Breast epithelium (tissue), 4 donors: Measurements from ENCODE around the gene HTR4. TPM values are rescaled to one million over a fixed set of nuclear protein-coding genes. Genes with fewer than 3 reads are reported as not detected.

Source experiments
- DNase-seq, 2 donors: peaks; one replicate each; pipeline ENCODE4 v3.0.0-alpha.2; 2019; ENCODE audit warnings: low spot score in 2 of 2
- H3K27ac ChIP-seq, 2 donors: fragments of 200-600 bp; sonication (generic) in 1 of 2; one replicate each; pipeline ENCODE4 v1.5.1; 2016 to 2019; ENCODE audit warnings: mild to moderate bottlenecking in 1 of 2
- H3K27me3 ChIP-seq, 2 donors: fragments of 200-600 bp; sonication (generic) in 1 of 2; one replicate each; pipeline versions ENCODE4 v1.5.1 to v1.6.0; 2017 to 2019; ENCODE audit warnings: control low read depth in 1 of 2, mild to moderate bottlenecking in 1 of 2
- H3K36me3 ChIP-seq: fragments of 200-600 bp; one replicate; pipeline ENCODE4 v1.5.1; 2019
- H3K4me1 ChIP-seq, 2 donors: fragments of 200-600 bp; sonication (generic); one replicate each; pipeline ENCODE4 v1.5.1; 2016 to 2019; ENCODE audit warnings: control low read depth in 1 of 2
- H3K4me3 ChIP-seq, 3 donors: fragments of 200-600 bp; sonication (generic); 1 replicate in 2 of 3; 2 replicates in 1 of 3; pipeline ENCODE4 v1.5.1; 2016 to 2019; ENCODE audit warnings: mild to moderate bottlenecking in 3 of 3, moderate library complexity in 2 of 3
- H3K9me3 ChIP-seq, 2 donors: fragments of 200-600 bp; sonication (generic) in 1 of 2; one replicate each; pipeline ENCODE4 v1.5.1; 2016 to 2019; ENCODE audit warnings: control low read depth in 1 of 2
- CTCF ChIP-seq, 3 donors: fragments of 450-650 bp; IDR thresholded peaks; one replicate each; pipeline ENCODE4 v1.5.1; 2016 to 2017; ENCODE audit warnings: antibody characterized with exemption in 3 of 3, mild to moderate bottlenecking in 3 of 3, moderate library complexity in 3 of 3
- POLR2A ChIP-seq: fragments of 450-650 bp; IDR thresholded peaks from one replicate; pipeline ENCODE4 v1.6.1; 2016; ENCODE audit warnings: antibody characterized with exemption, mild to moderate bottlenecking, moderate library complexity
- POLR2AphosphoS5 ChIP-seq, 3 donors: sonication (generic); formaldehyde crosslinking; IDR thresholded peaks; one replicate each; pipeline ENCODE4 v1.6.1; 2017; ENCODE audit warnings: antibody characterized with exemption in 3 of 3
- intact Hi-C: fragments of 100-400 bp; cut with DNase I; formaldehyde crosslinking; loops from one replicate; pipeline ENCODE4 v1.15.1; 2023; ENCODE audit warnings: low total_unique reads
- total RNA-seq, 3 donors: library from RNA; depleted of rRNA; stranded (reverse); fragments of >200 nt; gene quantifications; one replicate each; pipeline ENCODE4 v1.1.0, GENCODE V29; 2016

HTR4 gene
- total RNA-seq, 3 donors from 2014 or later, result 0.15 to 0.66 TPM; not detected in 1

- TF ChIP-seq POLR2A, result no peak
- no peak for TF ChIP-seq CTCF (IDR thresholded peaks at IDR 0.05)
- TF ChIP-seq POLR2AphosphoS5 (IDR thresholded peaks at IDR 0.05), result no peak
- intact Hi-C loops, result no loop called here
- Histone ChIP-seq H3K9me3 (no peaks in the 10 kb centered on the region), H3K4me1 (no peaks in the 10 kb centered on the region), H3K4me3 (no peak overlapping the region), H3K27me3 (no peaks in the 10 kb centered on the region), H3K36me3 (no peaks in the 10 kb centered on the region), H3K27ac (no peak overlapping the region)
- no peak for DNase-seq
Measured at GRCh38 chr5:148574167-148574566, 80.2 kb downstream of the HTR4 start.

- intact Hi-C loops, result no loop called here
- Histone ChIP-seq H3K9me3 (no peaks in the 10 kb centered on the region), H3K4me3 (no peak overlapping the region), H3K36me3 (no peaks in the 10 kb centered on the region), H3K4me1 (no peaks in the 10 kb centered on the region), H3K27me3 (no peaks in the 10 kb centered on the region), H3K27ac (no peak overlapping the region)
- TF ChIP-seq CTCF (IDR thresholded peaks at IDR 0.05) (no peak), POLR2AphosphoS5 (IDR thresholded peaks at IDR 0.05) (no peak), POLR2A (no peak)
- DNase-seq, result no peak
Measured at GRCh38 chr5:148573374-148573773, 81.0 kb downstream of the HTR4 start.

- intact Hi-C loops, result no loop called here
- Histone ChIP-seq H3K9me3 (no peaks in the 10 kb centered on the region), H3K36me3 (no peaks in the 10 kb centered on the region), H3K27me3 (no peaks in the 10 kb centered on the region), H3K4me1 (no peaks in the 10 kb centered on the region), H3K4me3 (no peak overlapping the region), H3K27ac (no peak overlapping the region)
- TF ChIP-seq POLR2A, result no peak
- TF ChIP-seq POLR2AphosphoS5 (IDR thresholded peaks at IDR 0.05), result no peak
- no peak for TF ChIP-seq CTCF (IDR thresholded peaks at IDR 0.05)
- no peak for DNase-seq
Measured at GRCh38 chr5:148569948-148570347, 84.4 kb downstream of the HTR4 start.

- intact Hi-C loops, result no loop called here
- no peak overlapping the region for H3K27ac ChIP-seq
- H3K27me3 ChIP-seq, result no peaks in the 10 kb centered on the region
- no peak for DNase-seq
- TF ChIP-seq POLR2AphosphoS5 (IDR thresholded peaks at IDR 0.05) (no peak), POLR2A (no peak), CTCF (IDR thresholded peaks at IDR 0.05) (no peak)
- no peaks in the 10 kb centered on the region for H3K36me3 ChIP-seq
- no peak overlapping the region for H3K4me3 ChIP-seq
- H3K4me1 ChIP-seq, result no peaks in the 10 kb centered on the region
- H3K9me3 ChIP-seq, result no peaks in the 10 kb centered on the region
Measured at GRCh38 chr5:148565148-148565547, 89.2 kb downstream of the HTR4 start.

GRCh38 chr5:148563021-148563420, 91.3 kb downstream of the HTR4 start:
- no peak for TF ChIP-seq POLR2A
- no peak for TF ChIP-seq CTCF (IDR thresholded peaks at IDR 0.05)
- TF ChIP-seq POLR2AphosphoS5 (IDR thresholded peaks at IDR 0.05), result no peak
- Histone ChIP-seq H3K27me3 (no peaks in the 10 kb centered on the region), H3K36me3 (no peaks in the 10 kb centered on the region), H3K9me3 (no peaks in the 10 kb centered on the region), H3K4me1 (no peaks in the 10 kb centered on the region), H3K4me3 (no peak overlapping the region), H3K27ac (no peak overlapping the region)
- intact Hi-C loops, result no loop called here
- DNase-seq, result no peak
